Muscle of arm (tissue), 12 donors: ENCODE results near the gene NKAIN4. TPM values are rescaled to one million over a fixed set of nuclear protein-coding genes. Genes with fewer than 3 reads are reported as not detected.

ENCODE experiments used
- DNase-seq: peaks from one replicate; pipeline ENCODE4 v3.0.0-alpha.2; 2013
- polyA plus RNA-seq, 12 donors: library from polyadenylated mRNA; unstranded; fragments of 120-200 nt; gene quantifications; one replicate each; pipeline ENCODE4 v1.2.1, GENCODE V29; 2013; ENCODE audit not compliant: insufficient read length in 12 of 12

NKAIN4 gene
- polyA plus RNA-seq, 12 donors, result 15.3 to 34.7 (median 26.2) TPM; not detected in 1

- no peak for DNase-seq
Observed at GRCh38 chr20:63289311-63290135, 35.3 kb upstream of the NKAIN4 start.

DNA sequence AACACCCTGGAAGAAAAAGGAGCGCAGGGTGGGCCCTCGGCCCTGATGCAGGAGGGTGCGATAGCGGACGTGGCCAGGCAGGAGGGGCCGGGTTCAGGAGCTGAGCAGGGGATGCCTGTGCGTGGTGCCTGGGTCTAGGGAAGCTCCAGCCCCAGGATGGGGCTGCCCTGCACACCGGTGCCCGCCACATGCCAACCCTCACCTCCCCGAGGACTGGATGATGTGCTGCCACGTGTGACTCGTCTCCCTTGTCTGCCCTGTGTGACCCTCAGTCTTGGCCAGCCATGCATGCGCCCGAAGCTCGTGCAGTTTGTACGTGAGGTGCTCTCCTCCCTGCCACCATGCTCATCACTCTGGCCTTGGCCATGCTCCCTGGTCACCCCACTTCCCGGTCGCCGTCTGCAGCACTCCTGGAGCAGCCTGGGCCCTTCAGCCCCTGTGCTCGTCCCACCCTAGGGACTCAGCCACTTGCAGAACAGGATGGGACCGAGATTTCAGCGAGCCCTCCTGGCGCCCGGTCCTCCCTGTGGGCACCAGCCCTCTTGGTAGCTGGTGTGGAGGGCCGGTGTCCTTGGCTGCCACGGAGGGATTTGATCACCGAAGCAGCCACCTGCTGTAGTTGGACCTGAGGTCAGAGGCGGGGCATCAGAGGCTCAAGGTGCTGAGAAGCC lies 34.5 kb upstream of the NKAIN4 start:
- DNase-seq, result no peak

- no peak for DNase-seq
Observed at GRCh38 chr20:63287697-63288580, 33.7 kb upstream of the NKAIN4 start.

DNA sequence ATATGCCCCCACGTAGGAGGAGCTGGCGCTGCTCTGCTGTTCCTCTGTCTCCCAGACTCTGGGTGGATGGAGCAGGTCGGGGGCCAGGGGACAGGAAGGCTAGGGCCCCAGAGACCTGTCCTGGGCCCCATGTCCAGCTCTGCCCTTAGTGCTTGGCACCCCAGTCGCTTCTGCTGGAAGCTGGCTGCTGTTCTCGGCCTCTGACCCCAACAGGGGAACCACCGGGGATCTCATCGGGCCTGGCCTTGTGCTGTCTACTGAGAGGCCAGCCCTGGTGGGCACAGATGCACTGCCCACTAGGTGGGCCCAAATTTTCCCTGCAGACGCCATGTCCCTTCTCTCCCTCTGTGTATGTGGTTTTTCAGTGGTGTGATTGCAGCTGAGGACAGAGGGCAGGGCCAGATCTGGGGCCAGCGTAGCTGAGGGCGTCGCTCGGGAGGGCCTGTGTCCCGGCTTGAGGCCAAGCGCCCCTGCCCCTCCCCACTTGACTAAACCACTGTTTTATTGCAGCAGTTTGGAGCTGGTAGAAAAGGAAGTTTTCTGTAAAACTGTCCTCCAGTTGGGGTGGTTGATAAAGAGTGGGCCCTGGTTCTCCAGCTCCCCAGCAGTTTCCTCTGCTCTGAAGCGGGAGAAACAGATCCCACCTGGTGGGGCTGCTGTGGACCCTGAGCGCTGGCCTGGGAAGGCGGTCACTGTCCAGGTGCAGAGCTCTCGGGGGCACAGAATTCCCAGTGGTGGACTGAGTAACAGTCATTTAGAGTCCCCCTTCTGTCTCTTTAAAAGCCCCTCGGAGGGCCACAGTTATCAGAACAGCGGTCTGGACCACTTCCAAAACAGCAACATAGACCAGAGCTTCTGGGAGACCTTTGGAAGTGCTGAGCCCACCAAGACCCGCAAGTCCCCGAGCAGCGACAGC lies 32.8 kb upstream of the NKAIN4 start:
- DNase-seq, result no peak

DNA sequence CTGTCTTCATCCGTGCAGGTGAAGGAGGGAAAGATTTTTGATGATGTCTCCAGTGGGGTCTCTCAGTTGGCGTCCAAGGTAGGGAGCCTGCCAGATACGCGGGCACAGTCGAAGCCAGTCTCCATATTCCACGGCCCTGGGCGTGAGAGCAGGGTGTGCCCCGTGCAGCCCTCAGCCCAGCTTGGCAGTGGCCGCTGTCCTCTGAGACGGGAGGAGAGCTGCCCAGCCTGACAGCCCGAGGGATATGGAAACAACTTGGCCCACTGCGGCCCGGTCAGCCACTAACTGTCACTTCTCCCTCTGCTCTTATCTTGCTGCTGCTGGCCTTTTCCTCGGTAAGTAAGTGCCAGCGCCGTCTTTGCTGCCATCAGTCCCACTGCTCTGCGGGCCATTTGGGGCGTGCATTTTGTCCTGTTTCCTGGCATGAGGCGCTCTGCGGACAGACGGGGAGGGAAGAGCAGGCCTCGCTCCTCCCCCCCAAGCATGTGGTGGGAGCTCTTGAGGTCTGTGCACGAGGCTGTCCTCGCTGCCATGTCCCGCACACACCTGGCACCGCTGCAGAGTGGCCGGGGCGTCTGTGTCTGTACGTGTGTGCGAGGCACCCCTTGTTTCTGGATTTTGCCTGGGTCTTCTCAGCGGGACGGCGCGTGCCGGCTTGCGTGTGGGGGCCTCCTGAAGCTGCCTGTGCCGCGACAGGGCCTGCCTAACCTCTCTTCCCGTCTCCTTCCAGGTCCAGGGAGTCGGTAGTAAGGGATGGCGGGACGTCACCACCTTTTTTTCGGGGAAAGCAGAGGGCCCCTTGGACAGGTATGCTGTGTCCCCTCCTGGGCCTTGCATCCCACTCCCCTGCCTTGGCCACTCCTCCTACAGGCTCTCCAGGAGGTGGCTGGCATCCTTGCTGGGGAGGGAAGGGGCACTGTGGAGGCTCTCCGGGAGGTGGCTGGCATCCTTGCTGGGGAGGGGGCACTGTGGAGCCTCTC lies 31.7 kb upstream of the NKAIN4 start:
- DNase-seq, result no peak

- DNase-seq, result no peak
Observed at GRCh38 chr20:63284981-63285524, 30.8 kb upstream of the NKAIN4 start.

DNA sequence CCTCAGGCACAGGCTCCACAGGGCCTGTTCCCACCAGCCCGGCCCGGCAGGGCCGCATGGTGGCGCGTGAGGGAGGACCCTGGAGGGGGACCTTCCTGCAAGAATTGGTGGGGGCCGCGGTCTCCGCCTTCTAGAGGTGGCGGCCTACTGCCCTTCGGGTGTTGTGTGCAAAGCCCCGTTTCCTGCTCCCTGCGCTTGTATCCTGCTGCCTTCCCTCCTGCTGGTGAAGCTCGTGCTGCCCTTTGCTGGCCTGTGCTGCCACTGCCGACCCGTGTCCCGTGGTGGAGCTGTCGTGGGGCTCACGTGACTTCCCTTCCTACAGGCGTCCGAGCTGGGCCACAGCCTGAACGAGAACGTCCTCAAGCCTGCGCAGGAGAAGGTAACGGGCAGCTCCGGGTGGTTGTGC lies 30.3 kb upstream of the NKAIN4 start:
- no peak for DNase-seq

DNA sequence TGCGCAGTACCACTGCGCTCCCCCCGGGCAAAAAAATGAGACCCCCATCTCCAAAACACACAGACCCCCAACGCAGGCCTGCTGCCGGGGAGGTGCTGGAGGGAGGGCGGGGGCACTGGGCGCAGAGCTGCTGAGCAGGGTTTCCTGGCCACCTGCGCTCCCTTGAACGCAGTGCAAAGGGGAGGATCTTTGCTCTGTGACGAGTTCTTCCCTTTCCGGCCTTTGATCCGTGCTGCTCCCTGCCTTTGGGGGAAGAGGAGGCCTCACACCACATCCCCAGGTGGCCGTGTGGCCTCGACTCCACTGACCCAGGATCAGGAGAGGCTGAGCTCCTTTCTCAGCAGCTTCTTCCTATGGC lies 29.8 kb upstream of the NKAIN4 start:
- DNase-seq, result no peak

- DNase-seq, result no peak
Observed at GRCh38 chr20:63283397-63284082, 29.3 kb upstream of the NKAIN4 start.

DNA sequence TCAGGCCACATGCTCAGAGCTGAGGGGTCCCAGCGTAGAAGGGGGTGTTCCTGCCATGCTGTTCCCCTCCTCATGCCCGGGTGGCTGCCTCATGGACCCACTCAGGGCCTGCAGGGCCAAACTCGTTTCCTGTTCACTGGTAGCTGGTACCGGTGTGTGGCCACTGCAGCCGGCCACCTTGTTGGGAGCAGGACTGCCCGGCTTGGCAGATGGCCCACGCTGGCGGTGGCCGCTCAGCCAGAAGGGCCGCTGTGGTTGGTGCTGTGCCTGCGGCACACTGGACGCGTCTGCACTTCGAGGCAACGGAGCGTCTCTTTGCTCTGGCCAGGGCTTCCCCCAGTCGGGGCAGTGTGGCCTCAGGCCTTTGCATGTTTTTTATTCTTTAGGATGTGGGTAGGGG lies 28.7 kb upstream of the NKAIN4 start:
- no peak for DNase-seq

DNA sequence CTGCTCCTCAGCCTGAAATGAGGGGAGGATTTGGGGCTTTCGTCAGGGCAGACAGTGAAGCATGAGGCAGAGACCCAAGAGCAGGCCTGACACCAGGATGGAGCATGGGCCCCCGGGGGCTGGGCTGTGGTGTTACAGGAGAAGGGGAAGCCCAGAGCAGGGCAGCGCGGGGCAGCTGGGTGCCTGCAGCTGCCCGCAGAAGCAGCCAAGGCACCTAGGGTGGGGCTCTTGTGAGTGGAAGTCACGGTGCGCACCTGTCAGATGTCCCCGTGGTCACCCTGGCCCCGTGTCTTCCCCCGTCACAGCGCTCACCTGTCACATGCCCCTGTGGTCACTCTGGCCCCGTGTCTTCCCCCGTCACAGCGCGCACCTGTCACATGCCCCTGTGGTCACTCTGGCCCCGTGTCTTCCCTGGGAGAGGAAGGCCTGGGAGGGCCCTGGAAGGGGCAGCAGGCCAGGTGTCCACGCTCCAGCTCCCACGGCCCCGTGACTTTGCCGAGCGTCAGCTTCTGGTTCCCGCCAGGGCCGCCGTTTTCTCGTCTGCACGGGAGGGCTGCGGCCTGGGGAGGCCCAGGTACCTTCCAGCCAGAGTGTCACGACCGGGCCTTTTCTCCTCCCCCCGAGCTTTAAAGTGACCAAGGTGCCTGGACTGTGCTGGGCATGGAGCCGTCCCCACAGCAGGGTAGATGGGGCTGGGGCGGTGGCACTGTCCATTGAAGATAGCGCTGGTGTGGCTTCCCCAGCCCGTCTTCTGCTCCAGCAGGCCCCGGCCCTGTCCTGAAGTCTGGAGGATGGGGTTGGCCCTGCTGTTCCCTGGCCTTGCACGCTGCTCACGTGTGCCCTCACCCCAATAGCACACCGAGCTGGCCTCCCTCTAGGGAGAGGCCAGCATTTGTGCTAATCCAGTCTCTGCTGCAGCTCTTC lies 27.7 kb upstream of the NKAIN4 start:
- DNase-seq, result no peak

DNA sequence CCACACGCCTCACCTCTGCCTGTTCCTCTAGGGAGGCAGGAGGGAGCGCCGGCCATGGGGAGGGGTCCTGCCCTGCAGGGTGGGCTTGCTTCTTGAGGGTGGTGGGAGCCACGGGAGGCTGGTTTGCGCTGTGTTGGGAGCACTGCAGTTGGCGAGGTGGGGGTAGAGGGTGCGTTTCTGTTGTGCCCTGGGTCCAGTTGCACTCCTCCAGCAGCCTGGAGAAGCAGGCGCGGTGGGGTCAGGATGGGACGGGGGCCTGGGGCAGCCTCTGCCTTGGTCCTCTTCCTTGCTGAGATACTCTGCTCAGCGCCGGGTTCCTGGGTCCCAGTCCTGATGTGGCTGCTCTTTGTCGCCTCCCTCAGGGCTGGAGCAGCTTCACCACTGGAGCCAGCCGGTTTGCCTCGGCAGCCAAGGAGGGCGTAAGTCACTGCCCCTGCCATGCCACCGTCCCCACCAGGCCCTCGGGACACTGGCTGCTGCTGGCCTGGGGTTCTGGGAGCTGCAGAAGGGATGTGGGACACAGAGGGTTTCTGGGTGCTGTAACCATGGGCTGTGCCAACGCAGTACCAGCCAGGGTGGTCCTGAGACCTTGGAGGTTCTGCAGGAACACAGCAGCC lies 26.8 kb upstream of the NKAIN4 start:
- no peak for DNase-seq

- DNase-seq, result no peak
Observed at GRCh38 chr20:63280371-63280770, 26.1 kb upstream of the NKAIN4 start.

- DNase-seq, result no peak
Observed at GRCh38 chr20:63279931-63280330, 25.7 kb upstream of the NKAIN4 start.

- no peak for DNase-seq
Observed at GRCh38 chr20:63278661-63279060, 24.4 kb upstream of the NKAIN4 start.

DNA sequence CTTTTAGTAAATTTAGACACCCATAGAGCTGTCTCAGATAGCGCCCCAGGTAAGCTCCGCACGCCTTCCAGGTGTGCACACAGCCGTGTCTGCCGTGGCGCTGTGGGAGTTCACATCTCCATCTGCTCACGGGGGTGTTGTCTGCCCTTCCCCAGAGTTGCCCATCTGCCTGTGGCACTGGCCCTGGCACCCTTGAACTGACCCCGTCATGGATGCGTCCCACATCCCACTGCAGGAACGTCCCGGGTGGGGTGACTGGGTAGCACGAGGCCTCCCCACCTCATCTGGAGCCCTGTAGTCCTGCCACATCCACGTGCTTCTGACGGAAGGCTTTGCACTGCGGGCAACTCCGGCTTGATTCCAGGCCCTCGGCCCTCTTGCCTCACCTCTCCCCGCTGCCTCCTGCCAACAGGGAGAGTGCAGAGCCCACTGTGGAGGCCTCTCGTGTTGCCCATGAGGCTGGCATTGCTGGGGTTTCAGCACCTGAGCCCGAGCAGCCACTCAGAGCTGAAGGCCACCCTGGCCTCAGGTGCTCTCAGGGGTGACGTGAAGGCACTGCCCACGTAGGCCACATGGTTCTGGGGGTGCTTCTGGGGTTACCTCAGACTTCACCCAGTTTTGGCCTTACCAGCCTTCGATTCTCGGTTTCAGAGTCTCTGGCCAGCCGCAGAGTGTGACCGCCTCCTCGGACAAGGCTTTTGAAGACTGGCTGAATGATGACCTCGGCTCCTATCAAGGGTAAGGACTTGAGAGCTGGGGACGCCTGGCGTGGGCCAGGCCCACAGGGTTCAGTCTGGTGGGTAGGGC lies 23.4 kb upstream of the NKAIN4 start:
- no peak for DNase-seq

GRCh38 chr20:63276956-63277355 lies 22.7 kb upstream of the NKAIN4 start:
- DNase-seq, result no peak
